HG02884 (cell line): ENCODE data around the gene BRD2.

ENCODE experiments used
- ATAC-seq: cut with Tn5 transposase; IDR thresholded peaks from one replicate; pipeline ENCODE4 v1.9.1; 2021; ENCODE audit warnings: mild to moderate bottlenecking, moderate library complexity; ENCODE audit not compliant: unreplicated experiment

Gene BRD2

GRCh38 chr6:33023536-33023935 is 55.1 kb downstream of the BRD2 start:
- no peak for ATAC-seq

GRCh38 chr6:33024521-33024920 is 56.1 kb downstream of the BRD2 start:
- ATAC-seq, result no peak

GRCh38 chr6:33028220-33028849 is 59.9 kb downstream of the BRD2 start:
- no peak for ATAC-seq

DNA sequence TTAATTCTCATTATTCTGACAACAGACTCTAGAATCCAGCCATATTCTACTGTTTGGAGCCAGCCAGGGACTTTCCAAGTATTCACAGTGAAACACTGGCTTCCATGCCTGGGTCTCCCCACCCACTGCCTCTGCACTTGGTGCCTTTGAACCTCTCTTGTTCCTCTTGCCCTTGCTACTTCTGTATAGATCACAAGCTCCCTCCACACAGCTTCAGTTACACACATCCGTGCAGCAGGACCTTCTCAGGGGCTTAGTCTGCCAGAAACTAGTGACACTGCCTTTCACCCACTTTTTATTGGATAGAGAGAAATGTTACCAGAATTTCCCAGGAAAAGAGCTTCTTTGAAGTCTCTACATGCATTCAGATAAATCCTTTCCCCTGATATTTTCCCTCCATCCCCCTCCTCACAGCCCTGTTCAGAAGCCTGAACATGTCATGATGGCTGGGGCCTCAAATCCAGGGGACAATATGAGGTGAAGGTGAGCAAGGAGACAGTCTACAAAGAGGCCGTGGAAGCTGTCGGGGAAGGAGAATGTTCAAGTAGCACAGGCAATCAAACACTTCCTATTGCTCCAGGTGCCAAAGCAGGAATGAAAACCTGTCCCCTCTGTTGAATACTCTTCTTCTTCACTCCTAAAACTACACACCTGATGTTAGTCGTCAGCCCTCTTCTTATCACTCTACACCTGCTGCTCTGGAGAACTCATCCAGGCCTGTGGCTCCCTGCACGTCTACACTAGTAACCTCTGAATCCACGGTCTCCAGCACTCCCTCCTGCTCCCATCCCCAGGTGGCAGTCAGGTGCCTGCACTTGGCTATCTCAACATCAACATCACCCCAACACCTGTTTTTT is 61.2 kb downstream of the BRD2 start:
- peak; percentile 67 for ATAC-seq

GRCh38 chr6:33030245-33030644 is 61.9 kb downstream of the BRD2 start:
- no peak for ATAC-seq
